HK-2 (cell line): ENCODE data around the gene MTUS2.

Experiments
- DNase-seq: peaks from one replicate; pipeline ENCODE4 v3.0.0-alpha.2; 2018; ENCODE audit not compliant: unreplicated experiment

MTUS2 gene

DNA sequence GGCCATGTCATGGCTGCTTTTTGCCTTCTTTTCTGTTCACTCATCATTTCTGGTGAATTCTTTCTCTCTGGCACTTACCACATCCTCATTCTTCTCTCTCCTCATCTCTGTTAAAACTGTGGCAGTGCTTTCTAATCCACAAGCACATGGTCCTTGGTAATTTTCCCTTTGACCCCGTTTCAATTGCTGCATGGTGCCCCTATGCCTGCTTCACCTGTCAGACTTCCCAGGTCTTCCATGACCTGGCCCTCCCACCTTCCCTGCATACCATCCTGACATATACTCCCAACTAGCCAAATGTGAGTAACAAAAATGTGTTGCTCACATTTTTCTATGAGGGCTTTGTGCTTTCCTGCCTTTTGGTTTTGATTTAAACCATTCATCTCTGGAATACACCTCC lies 286.5 kb downstream of the MTUS2 start:
- no peak for DNase-seq

GRCh38 chr13:29108068-29108786 lies 288.1 kb downstream of the MTUS2 start:
- no peak for DNase-seq

DNA sequence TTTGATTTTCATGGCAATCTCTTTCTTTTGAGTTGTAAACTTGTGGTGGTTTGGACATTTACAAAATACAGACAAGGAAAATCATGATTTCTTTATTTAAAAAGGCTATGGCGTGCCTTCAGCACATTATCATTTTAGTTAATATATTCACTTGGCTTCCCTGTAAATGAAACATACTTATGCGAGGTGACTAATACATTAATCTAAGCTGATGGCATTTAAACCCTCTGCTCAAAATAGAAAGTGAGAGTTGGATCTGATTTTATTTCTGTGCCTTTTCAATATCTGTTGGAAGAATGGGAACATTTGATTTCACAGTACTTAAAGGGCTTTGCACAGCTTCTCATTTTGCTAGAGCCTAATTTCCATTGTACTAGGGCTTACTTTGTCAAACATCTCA lies 289.8 kb downstream of the MTUS2 start:
- DNase-seq = no peak

GRCh38 chr13:29111446-29111845 lies 291.3 kb downstream of the MTUS2 start:
- DNase-seq = no peak

DNA sequence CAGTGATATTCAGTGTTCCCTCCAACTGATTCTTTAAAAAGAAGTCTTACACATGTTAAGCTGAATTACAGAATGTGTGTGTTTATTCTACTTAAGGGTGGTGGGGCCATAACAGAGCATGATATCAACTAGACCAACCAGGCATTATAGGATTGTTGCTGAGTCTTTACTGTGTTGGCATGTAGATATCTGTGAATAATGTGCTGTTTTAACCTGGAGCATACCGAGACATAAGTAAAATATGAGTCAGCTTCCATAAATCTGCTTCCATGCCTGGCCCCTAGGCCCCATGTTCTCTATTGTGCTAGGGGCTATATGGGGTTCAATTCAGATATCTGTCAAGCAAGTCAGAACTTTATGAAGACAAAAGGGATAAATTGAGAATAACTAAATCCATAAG lies 295.7 kb downstream of the MTUS2 start:
- DNase-seq = no peak

- no peak for DNase-seq
These were observed 297.5 kb downstream of the MTUS2 start for GRCh38 chr13:29117663-29118062.

DNA sequence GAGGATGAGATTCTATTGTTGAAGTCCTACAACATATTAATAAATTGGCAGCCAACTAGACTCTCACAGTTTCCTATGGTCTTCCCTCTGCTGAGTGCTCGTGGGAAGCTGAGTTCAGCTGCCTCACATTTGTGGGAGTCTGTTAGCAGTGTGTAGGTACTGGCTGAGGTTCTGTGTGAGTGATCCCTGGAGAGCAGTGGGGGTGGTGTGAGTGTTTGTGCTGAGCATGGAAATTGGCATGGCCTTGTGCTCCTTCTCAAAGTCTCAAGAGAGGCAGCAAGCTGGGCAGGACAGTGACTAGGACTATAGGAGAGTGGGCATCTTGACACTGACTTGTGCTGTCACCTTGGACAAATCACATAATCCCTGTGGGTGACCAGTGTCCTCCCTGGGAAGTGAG lies 298.3 kb downstream of the MTUS2 start:
- no peak for DNase-seq

DNA sequence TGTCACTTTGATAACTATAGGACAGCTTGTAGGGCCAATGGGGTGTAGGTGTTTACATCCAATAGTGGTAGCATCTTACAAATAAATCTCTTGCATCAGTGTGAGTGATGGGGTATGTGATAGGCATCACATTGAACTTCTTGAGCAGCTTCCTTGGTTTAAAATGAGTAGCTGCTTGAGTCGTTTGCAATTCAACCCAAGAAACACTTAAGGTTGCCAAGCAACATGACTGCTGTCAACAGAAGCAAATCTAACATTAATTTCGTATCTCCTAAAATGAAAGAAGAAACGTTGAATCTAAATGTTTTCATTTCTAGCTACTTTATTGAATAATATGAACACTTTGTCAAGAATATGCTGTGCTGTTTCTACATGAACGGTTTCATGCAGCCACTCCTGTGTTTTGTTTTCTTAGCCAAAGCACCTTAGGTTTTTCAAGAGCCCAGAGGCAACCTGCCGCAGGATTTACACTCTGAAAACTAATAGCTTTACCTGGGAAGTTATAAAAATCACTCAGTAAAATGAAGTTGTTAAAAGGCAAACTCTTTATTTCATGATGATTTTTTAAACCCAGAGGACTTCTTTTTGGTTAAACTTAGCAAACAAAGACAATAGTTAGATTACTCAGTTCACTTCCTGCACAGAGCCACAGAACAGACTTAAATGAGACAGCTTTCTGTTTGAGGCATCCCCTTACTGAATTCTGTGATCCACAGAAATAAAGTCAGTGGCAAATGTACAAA lies 305.2 kb downstream of the MTUS2 start:
- DNase-seq = no peak

DNA sequence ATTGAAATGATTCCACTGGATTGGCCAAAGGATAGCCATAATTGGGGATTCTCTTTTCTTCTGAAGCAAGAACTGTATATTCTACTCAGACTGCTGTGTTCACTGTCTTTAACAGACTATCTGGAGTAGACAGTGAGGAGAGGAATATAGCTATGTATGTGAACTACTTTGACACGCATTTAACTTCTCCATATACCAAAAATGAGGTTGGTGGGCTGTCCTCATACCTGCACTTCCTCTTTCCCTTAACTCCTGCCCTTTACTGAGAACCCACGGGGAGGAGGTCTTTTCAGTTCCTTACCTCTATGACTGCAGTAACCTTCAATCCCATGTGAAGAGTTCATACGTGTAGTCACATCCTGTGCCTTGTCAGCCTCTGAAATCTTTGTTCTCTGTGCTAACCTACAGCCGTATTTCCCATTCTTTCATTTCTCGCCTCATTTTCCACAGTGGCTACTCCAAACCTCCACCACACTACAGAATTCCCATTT lies 305.8 kb downstream of the MTUS2 start:
- DNase-seq = no peak

- DNase-seq = no peak
These were observed 309.5 kb downstream of the MTUS2 start for GRCh38 chr13:29129616-29130015.

GRCh38 chr13:29131159-29131558 lies 311.0 kb downstream of the MTUS2 start:
- no peak for DNase-seq

DNA sequence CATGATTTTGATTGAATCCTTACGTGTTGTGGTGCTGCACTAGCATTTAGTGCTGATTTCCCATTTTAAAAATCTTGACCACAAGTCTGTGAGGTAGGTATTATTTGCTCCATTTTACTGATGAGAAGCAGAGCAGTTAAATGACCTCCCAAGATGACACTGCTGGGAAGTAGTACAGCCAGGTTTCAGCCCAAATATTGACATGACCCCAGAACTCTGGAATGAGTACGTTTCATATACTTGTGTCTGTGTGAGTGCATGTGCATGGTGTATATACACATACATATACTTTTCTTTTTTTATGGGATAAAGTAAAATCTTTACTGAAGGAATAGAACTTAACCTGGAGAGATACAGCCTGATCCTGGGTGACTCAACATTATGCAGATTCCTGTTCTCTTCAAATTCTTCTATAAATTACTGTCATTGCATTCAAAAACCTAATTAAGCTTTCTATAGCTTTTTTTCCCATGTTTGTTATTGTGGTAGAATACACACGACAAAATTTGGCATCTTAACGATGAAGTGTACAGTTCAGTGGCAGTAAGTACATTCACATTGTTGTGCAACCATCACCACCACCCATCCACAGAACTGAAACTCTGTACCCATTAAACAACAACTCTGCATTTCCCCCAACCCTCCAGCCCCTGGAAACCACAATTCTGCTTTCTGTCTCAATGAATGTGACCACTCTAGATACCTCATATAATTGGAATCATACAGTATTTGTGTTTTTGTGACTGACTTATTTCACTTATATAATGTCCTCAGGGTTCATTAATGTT lies 311.9 kb downstream of the MTUS2 start:
- no peak for DNase-seq

DNA sequence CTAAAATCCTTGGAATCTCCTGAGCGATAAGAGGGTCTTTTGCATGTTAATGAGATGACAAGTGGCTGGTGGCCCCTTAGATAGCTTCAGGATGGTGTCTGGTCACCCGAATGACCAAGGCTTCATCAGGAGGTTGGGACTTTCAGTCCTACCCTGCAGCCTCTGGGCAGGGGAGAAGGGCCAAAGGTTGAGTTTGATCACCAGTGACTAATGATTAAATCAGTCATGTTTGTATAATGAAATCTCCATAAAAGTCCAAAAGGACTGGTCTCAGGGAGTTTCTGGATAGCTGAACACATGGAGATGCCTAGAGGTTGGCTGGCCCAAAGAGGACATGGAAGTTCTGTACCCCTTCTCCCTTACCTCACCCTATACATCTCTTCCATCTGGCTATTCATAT lies 316.2 kb downstream of the MTUS2 start:
- DNase-seq = no peak

GRCh38 chr13:29137016-29137415 lies 316.9 kb downstream of the MTUS2 start:
- no peak for DNase-seq

DNA sequence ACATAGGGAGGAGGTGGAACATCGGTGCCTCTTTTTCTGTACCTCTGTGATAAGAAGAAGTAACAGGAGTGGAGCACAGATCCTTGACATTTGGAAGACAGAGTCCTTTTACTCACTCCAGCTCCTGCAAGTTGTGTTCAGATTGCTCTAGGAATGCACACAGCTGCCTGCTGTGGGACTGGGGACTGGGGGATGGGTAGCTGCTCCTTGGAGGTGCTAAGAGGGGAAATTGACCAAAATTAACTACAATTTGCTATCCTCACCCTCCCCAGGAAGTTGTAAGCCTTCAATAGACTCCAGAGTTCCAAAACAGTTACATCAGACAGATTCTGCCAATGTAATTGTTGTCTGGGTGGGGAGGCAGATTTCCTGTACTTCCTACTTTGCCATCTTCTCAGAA lies 317.9 kb downstream of the MTUS2 start:
- DNase-seq = no peak

GRCh38 chr13:29140277-29140676 lies 320.1 kb downstream of the MTUS2 start:
- peak; percentile 61 for DNase-seq

- DNase-seq = no peak
These were observed 323.7 kb downstream of the MTUS2 start for GRCh38 chr13:29143847-29144246.

DNA sequence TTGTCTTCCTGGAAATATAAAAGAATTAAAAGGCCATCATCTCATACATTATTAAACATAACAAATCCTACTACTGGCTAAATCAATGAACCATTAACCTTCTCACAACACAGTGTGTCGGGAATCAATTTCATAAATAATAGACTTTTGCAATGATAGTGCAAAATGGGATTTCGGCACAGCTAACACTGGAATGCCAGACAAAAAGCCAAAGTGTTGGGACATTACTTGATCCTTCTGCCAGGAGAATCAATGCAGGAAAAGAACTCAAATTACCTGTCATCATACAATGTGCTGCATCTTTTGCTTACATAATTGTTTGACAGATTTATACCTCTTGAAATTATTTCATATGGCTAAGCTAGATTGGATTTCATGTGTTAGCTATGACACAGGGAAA lies 334.3 kb downstream of the MTUS2 start:
- no peak for DNase-seq

GRCh38 chr13:29156136-29156535 lies 336.0 kb downstream of the MTUS2 start:
- no peak for DNase-seq

DNA sequence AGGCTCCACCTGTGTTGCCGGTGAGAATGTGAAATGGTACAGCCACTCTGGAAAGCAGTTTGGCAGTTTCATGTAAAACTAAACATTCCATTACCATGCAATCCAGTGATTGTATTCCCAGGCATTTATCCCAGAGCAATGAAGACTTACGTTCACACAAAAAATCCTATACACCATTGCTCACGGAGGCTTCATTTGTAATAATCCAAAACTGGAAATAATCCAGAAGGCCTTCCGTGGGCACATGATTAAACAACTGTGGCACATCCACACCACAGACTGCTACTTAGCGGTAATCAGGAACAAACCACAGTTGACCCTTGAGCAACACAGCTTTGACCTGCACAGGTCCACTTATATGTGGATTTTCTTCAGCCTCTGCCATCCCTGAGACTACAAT lies 339.7 kb downstream of the MTUS2 start:
- DNase-seq = no peak

DNA sequence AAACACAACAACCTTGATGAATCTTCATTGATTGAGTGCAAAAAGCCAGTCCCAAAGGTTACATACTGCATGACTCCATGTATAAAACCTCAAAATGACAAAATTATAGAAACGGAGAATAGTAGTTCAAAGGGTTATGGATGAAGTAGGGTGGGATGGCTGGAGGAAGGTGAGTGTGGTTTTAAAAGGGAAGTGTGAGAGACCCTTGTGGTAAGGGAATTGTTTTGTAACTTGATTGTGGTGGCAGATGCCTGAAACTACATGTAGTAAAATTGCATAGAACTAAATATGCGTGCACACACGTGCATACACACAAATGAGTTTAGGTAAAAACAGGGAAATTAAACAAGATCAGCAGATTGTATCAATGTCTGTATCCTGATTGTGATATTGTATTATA lies 340.7 kb downstream of the MTUS2 start:
- DNase-seq = no peak

DNA sequence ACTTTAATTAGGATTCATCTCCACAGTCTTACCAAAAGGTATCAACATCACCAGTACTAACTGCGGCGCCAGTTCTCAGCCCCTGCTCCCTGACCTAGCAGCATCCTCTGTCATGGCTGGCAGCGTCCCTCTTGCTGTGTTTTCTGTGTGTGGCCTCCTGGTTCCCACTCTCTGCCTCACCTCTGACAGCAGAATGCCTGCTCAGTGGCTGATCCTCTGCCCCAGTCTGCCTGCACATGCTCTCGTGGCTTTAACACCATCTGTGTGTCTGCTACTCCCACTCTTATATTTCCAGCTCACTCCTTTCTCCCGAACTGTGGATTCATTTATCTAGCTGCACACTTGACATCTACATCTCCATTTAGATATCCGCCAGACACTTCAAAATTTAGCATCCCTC lies 341.5 kb downstream of the MTUS2 start:
- no peak for DNase-seq
